Peyer's patch (tissue), 4 donors: ENCODE results near the gene SMIM31.

ENCODE experiments used
- POLR2A ChIP-seq, 2 donors: fragments of 450-650 bp; IDR thresholded peaks; one replicate each; pipeline ENCODE4 v1.5.1; 2017; ENCODE audit warnings: antibody characterized with exemption in 2 of 2, mild to moderate bottlenecking in 2 of 2, moderate library complexity in 2 of 2
- TF ChIP-seq, protein P1 (sequence below), 6 experiments: fragments of 450-650 bp in 4 of 6; fragments of 200-600 bp in 2 of 6; sonication (generic) in 1 of 6; IDR thresholded peaks; one replicate each; pipeline ENCODE4 v1.5.1; 2017 to 2019; ENCODE audit warnings: antibody characterized with exemption in 6 of 6, mild to moderate bottlenecking in 3 of 6, moderate library complexity in 1 of 6

DNA sequence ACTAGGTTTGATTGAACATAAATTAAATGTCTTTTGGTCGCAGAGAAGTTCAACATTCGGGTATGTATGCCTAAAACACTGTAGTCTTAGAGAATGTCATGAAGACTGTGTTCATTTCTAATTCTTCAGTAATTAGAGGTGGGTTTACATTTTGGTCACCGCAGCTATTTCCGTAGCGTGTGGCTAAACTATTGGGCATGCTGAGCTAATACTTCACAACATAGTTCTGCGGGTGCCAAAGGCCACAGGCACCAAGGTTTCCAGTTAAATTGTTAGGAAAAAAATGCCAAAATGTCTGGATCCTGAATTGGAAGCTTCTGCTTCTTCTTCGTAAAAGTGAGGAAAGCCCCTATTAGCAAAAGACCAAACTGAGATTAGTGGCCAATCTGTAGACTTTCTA is 25.1 kb downstream of the SMIM31 start:
- TF ChIP-seq, protein P1, sequence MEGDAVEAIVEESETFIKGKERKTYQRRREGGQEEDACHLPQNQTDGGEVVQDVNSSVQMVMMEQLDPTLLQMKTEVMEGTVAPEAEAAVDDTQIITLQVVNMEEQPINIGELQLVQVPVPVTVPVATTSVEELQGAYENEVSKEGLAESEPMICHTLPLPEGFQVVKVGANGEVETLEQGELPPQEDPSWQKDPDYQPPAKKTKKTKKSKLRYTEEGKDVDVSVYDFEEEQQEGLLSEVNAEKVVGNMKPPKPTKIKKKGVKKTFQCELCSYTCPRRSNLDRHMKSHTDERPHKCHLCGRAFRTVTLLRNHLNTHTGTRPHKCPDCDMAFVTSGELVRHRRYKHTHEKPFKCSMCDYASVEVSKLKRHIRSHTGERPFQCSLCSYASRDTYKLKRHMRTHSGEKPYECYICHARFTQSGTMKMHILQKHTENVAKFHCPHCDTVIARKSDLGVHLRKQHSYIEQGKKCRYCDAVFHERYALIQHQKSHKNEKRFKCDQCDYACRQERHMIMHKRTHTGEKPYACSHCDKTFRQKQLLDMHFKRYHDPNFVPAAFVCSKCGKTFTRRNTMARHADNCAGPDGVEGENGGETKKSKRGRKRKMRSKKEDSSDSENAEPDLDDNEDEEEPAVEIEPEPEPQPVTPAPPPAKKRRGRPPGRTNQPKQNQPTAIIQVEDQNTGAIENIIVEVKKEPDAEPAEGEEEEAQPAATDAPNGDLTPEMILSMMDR (IDR thresholded peaks at IDR 0.05) = no peak
- no peak for TF ChIP-seq POLR2A (IDR thresholded peaks at IDR 0.05)
